PC-3 (cell line): ENCODE measurements around the gene ZXDC. TPM values are rescaled to one million over a fixed set of nuclear protein-coding genes. Genes with fewer than 3 reads are reported as not detected.

ENCODE experiments used
- ATAC-seq: fragments of 200-7000 bp; cut with Tn5 transposase; 2 replicates; pipeline ENCODE4 v1.9.1; 2020; ENCODE audit warnings: mild to moderate bottlenecking, moderate library complexity
- BruUV-seq: library from RNA; stranded (reverse); fragments of 400-500 nt; replicated peaks from 2 replicates; lab custom pipeline; 2021; lab: Mats Ljungman, UMichigan
- CTCF ChIA-PET: fragments of 300-600 bp; sonication (Branson Sonifier 250); formaldehyde crosslinking; loops from one replicate; lab custom pipeline; 2022; ENCODE audit warnings: antibody characterized with exemption; lab: Charles Lee
- POLR2A ChIA-PET: fragments of 300-600 bp; sonication (Branson Sonifier 250); formaldehyde crosslinking; loops from one replicate; lab custom pipeline; 2022; ENCODE audit warnings: antibody characterized with exemption; ENCODE audit not compliant: unreplicated experiment; lab: Charles Lee
- DNase-seq: peaks from one replicate; pipeline ENCODE4 v3.0.0-alpha.2; 2015
- H2AFZ ChIP-seq: fragments of 300-600 bp; sonication (generic); 2 replicates; pipeline ENCODE4 v1.6.0; 2016; ENCODE audit warnings: antibody characterized with exemption, low read length
- H3F3A ChIP-seq: fragments of 300-600 bp; sonication (generic); one replicate; pipeline ENCODE4 v1.6.0; 2017; ENCODE audit warnings: antibody characterized with exemption, low read length, control low read depth, mild to moderate bottlenecking; ENCODE audit not compliant: unreplicated experiment
- H3K27ac ChIP-seq: fragments of 300-600 bp; sonication (generic); 2 replicates; pipeline ENCODE4 v1.5.1; 2016; ENCODE audit warnings: mild to moderate bottlenecking, low read length
- H3K27me3 ChIP-seq: fragments of 300-600 bp; sonication (generic); 2 replicates; pipeline ENCODE4 v1.6.1; 2016; ENCODE audit warnings: low read length, mixed read lengths
- H3K36me3 ChIP-seq: fragments of 300-600 bp; sonication (generic); 2 replicates; pipeline ENCODE4 v1.6.1; 2016; ENCODE audit warnings: low read depth, mixed run types, low read length, mixed read lengths
- H3K4me1 ChIP-seq: fragments of 300-600 bp; sonication (generic); 2 replicates; pipeline ENCODE4 v1.5.1; 2016; ENCODE audit warnings: low read length; ENCODE audit not compliant: insufficient read depth
- H3K4me2 ChIP-seq: fragments of 300-600 bp; sonication (generic); 2 replicates; pipeline ENCODE4 v1.6.0; 2016; ENCODE audit warnings: low read length
- H3K4me3 ChIP-seq: fragments of 300-600 bp; sonication (generic); 2 replicates; pipeline ENCODE4 v1.5.1; 2016; ENCODE audit warnings: mild to moderate bottlenecking, low read length, mixed read lengths
- H3K79me2 ChIP-seq: fragments of 300-600 bp; sonication (generic); 2 replicates; pipeline ENCODE4 v1.6.1; 2017; ENCODE audit warnings: low read length, mixed read lengths
- H3K9ac ChIP-seq: fragments of 300-600 bp; sonication (generic); 2 replicates; pipeline ENCODE4 v1.6.0; 2016; ENCODE audit warnings: mild to moderate bottlenecking, low read length
- H3K9me2 ChIP-seq: fragments of 300-600 bp; sonication (generic); replicated peaks from 2 replicates; pipeline ENCODE4 v1.6.1; 2016; ENCODE audit warnings: mixed run types, low read length, mixed read lengths
- H3K9me3 ChIP-seq: fragments of 300-600 bp; sonication (generic); 2 replicates; pipeline ENCODE4 v1.6.1; 2016; ENCODE audit warnings: low read length, mixed read lengths
- H4K20me1 ChIP-seq: fragments of 300-600 bp; sonication (generic); 2 replicates; pipeline ENCODE4 v1.6.1; 2016; ENCODE audit warnings: low read length, mixed read lengths
- CTCF ChIP-seq: fragments of 300-600 bp; sonication (generic); conservative IDR thresholded peaks from 2 replicates; pipeline ENCODE4 v1.5.1; 2017; ENCODE audit warnings: antibody characterized with exemption, low read depth, mild to moderate bottlenecking, low read length
- EZH2 ChIP-seq: fragments of 300-600 bp; sonication (generic); IDR thresholded peaks from one replicate; pipeline ENCODE4 v1.6.1; 2017; ENCODE audit warnings: antibody characterized with exemption, mild to moderate bottlenecking, low read length; ENCODE audit not compliant: unreplicated experiment
- EZH2phosphoT487 ChIP-seq: fragments of 300-600 bp; sonication (generic); IDR thresholded peaks from 2 replicates; pipeline ENCODE4 v1.6.1; 2018; ENCODE audit warnings: mild to moderate bottlenecking, antibody characterized with exemption, low read length, borderline replicate concordance
- intact Hi-C: fragments of 100-400 bp; cut with micrococcal nuclease; formaldehyde crosslinking; loops from 2 replicates; pipeline ENCODE4 v1.9.0; 2023
- total RNA-seq: library from RNA; depleted of rRNA; stranded (reverse); fragments of >200 nt; gene quantifications from 2 replicates; pipeline ENCODE4 v1.2.3, GENCODE V29; 2014

ZXDC gene
- total RNA-seq, 1 experiment from 2014 or later: 18.7 TPM

- CTCF ChIA-PET: no interaction called here
- no peak for ATAC-seq
- BruUV-seq: no TSS peak
These were observed 25.5 kb downstream of the ZXDC start for GRCh38 chr3:126450219-126450618.

GRCh38 chr3:126449621-126450051, 26.1 kb downstream of the ZXDC start:
- TF ChIP-seq CTCF (no peak), EZH2phosphoT487 (no peak), EZH2 (no peak)
- no peaks in the 10 kb centered on the region for H3K9me3 ChIP-seq
- no peak overlapping the region for H3K4me2 ChIP-seq
- no peak overlapping the region for H3K27ac ChIP-seq
- H4K20me1 ChIP-seq: no peaks in the 10 kb centered on the region
- 0 out of 2 replicates have a peak, but pooled peaks cover 3% of the 10 kb centered on the region for H3K36me3 ChIP-seq
- H3K4me3 ChIP-seq: no peak overlapping the region
- intact Hi-C loops: no loop called here
- CTCF ChIA-PET: no interaction called here
- DNase-seq (no peak), ATAC-seq (no peak)
- H3K79me2 ChIP-seq: no peaks in the 10 kb centered on the region
- POLR2A ChIA-PET: no interaction called here
- H3K4me1 ChIP-seq: no peaks in the 10 kb centered on the region
- no TSS peak for BruUV-seq
- H3K9ac ChIP-seq: no peak overlapping the region
- no peaks in the 10 kb centered on the region for H3K27me3 ChIP-seq
- no peaks in the 10 kb centered on the region for H3F3A ChIP-seq
- no peak overlapping the region for H2AFZ ChIP-seq
- H3K9me2 ChIP-seq: no peaks in the 10 kb centered on the region

More at GRCh38 chr3:126450219-126450618, 25.5 kb downstream of the ZXDC start:
- Histone ChIP-seq H3K9me2 (no peaks in the 10 kb centered on the region), H3K9me3 (no peaks in the 10 kb centered on the region), H4K20me1 (no peaks in the 10 kb centered on the region), H3K79me2 (no peaks in the 10 kb centered on the region), H3F3A (no peaks in the 10 kb centered on the region), H3K36me3 (peaks cover 5% of the 10 kb centered on the region; the same call in 1 of the 2 replicates), H3K4me3 (no peak overlapping the region), H2AFZ (no peak overlapping the region), H3K4me1 (no peaks in the 10 kb centered on the region), H3K27ac (no peak overlapping the region), H3K27me3 (no peaks in the 10 kb centered on the region), H3K4me2 (no peak overlapping the region), H3K9ac (no peak overlapping the region)
- intact Hi-C loops: no loop called here
- TF ChIP-seq CTCF (no peak), EZH2phosphoT487 (no peak), EZH2 (no peak)
- POLR2A ChIA-PET: no interaction called here
- DNase-seq: no peak

- Histone ChIP-seq H3K4me1 (no peaks in the 10 kb centered on the region), H3K27ac (no peak overlapping the region), H3K79me2 (no peaks in the 10 kb centered on the region), H2AFZ (no peak overlapping the region), H3K27me3 (no peaks in the 10 kb centered on the region), H3K4me2 (no peak overlapping the region), H3K4me3 (no peak overlapping the region), H4K20me1 (no peaks in the 10 kb centered on the region), H3F3A (no peaks in the 10 kb centered on the region), H3K9me3 (no peaks in the 10 kb centered on the region), H3K9me2 (no peaks in the 10 kb centered on the region), H3K9ac (no peak overlapping the region), H3K36me3 (no peaks in the 10 kb centered on the region)
- intact Hi-C loops: no loop called here
- POLR2A ChIA-PET: no interaction called here
- BruUV-seq: no TSS peak
- CTCF ChIA-PET: no interaction called here
- DNase-seq: no peak
- TF ChIP-seq EZH2: no peak
- TF ChIP-seq CTCF: no peak
- TF ChIP-seq EZH2phosphoT487: no peak
- ATAC-seq: no peak
These were observed 26.9 kb downstream of the ZXDC start for GRCh38 chr3:126448893-126449180.
